Ovary (tissue), 9 donors: ENCODE measurements around the gene UBR4. TPM values are rescaled to one million over a fixed set of nuclear protein-coding genes. Genes with fewer than 3 reads are reported as not detected.

Experiments used
- DNase-seq, 5 donors: peaks; one replicate each; pipeline ENCODE4 v3.0.0-alpha.2; 2019 to 2020
- H3K27ac ChIP-seq, 2 donors: fragments of 200-600 bp; one replicate each; pipeline versions ENCODE4 v1.5.1 to v1.8.0; 2019 to 2022
- H3K27me3 ChIP-seq: fragments of 200-600 bp; one replicate; pipeline ENCODE4 v1.8.0; 2022
- H3K36me3 ChIP-seq: fragments of 200-600 bp; sonication (generic); one replicate; pipeline ENCODE4 v1.5.1; 2019
- H3K4me1 ChIP-seq: one replicate; pipeline ENCODE4 v1.8.1; 2013; ENCODE audit warnings: mild to moderate bottlenecking, moderate library complexity; ENCODE audit not compliant: insufficient read depth
- H3K4me3 ChIP-seq: fragments of 200-600 bp; sonication (generic); one replicate; pipeline ENCODE4 v1.5.1; 2017
- H3K9me3 ChIP-seq, 2 donors: fragments of 200-600 bp in 1 of 2; sonication (generic) in 1 of 2; one replicate each; pipeline versions ENCODE4 v1.5.1 to v1.8.1; 2013 to 2019; ENCODE audit warnings: mild to moderate bottlenecking in 1 of 2, moderate library complexity in 1 of 2
- EP300 ChIP-seq: sonication (generic); formaldehyde crosslinking; IDR thresholded peaks from one replicate; pipeline ENCODE4 v1.6.1; 2017; ENCODE audit warnings: antibody characterized with exemption
- POLR2A ChIP-seq: fragments of 450-650 bp; IDR thresholded peaks from one replicate; pipeline ENCODE4 v1.6.1; 2017; ENCODE audit warnings: antibody characterized with exemption, mild to moderate bottlenecking, moderate library complexity
- WGBS, 3 donors: extraction: QIAGEN DNeasy Blood & Tissue Kit in 1 of 3; methylation state at CpG; one replicate each; pipeline versions ENCODE4 v1.1.5 to v1.1.7; 2013 to 2017; 5-methylcytosine and 5-hydroxymethylcytosine counted together
- intact Hi-C, 4 donors: fragments of 100-400 bp; cut with DNase I; formaldehyde crosslinking; loops; one replicate each; pipeline versions ENCODE4 v1.11.0 to v1.15.1; 2022 to 2023
- polyA plus RNA-seq, 2 donors: library from polyadenylated mRNA; stranded (reverse); fragments of 200-250 nt in 1 of 2; fragments of 350-450 nt in 1 of 2; fragmentation: Illumina TruSeq in 1 of 2; extraction: RNeasy Lipid Tissue Mini Kit (QIAGEN cat#74804) in 1 of 2; gene quantifications; one replicate each; pipeline ENCODE4 v1.2.3, GENCODE V29; 2013 to 2014
- total RNA-seq, 7 donors: library from RNA; depleted of rRNA in 2 of 7; stranded (reverse); fragments of >200 nt in 2 of 7; fragmentation: NEBNext Ultra II Directional in 3 of 7; extraction: Animal tissue kit (Norgen Biotek cat#: 25700) in 3 of 7; gene quantifications; one replicate each; pipeline versions ENCODE4 v1.1.0 to v1.2.4, GENCODE V29; 2016 to 2023
- TF ChIP-seq, protein P1 (sequence below), 3 donors: fragments of 450-650 bp in 2 of 3; fragments of 200-600 bp in 1 of 3; IDR thresholded peaks; one replicate each; pipeline versions ENCODE4 v1.5.1 to v1.8.0; 2016 to 2022; ENCODE audit warnings: antibody characterized with exemption in 3 of 3, mild to moderate bottlenecking in 1 of 3
- donor health status: DM: no; HTN: no; CAD: no; lungs with moderate emphysema.
- donor health status: DM: no; HTN: no; CAD: no.
- donor health status: Bipolar disorder and iron deficiency.
- donor health status: DM: yes; HTN: yes; CAD: no.
- donor health status: DM: no; HTN: no; CAD: no.
- donor health status: DM: yes; HTN: yes; CAD: no.

UBR4 gene
- total and polyA plus RNA-seq, 9 donors: 78.7 to 139 (median 118) TPM

DNA sequence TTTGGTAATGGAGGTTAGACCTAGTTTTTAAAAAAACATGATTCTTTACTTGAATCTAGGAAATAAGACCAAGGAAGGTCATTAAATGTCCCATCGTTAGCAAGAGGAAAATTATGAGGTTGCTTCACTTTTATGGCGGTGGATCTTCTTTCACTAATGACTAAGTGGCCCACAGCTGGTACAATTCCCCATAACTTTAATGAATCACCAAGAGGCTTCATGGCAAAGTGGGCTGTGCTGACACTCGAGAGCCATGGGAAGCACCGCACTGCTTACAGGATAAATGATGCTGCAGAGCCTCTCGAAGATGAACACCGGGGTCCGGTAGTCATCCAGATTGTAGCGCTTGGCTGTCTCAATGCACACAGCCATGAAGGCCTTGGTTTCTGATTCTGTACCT lies 108.8 kb downstream of the UBR4 start:
- TF ChIP-seq EP300 (no peak), POLR2A (no peak)
- TF ChIP-seq, protein P1, sequence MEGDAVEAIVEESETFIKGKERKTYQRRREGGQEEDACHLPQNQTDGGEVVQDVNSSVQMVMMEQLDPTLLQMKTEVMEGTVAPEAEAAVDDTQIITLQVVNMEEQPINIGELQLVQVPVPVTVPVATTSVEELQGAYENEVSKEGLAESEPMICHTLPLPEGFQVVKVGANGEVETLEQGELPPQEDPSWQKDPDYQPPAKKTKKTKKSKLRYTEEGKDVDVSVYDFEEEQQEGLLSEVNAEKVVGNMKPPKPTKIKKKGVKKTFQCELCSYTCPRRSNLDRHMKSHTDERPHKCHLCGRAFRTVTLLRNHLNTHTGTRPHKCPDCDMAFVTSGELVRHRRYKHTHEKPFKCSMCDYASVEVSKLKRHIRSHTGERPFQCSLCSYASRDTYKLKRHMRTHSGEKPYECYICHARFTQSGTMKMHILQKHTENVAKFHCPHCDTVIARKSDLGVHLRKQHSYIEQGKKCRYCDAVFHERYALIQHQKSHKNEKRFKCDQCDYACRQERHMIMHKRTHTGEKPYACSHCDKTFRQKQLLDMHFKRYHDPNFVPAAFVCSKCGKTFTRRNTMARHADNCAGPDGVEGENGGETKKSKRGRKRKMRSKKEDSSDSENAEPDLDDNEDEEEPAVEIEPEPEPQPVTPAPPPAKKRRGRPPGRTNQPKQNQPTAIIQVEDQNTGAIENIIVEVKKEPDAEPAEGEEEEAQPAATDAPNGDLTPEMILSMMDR (IDR thresholded peaks at IDR 0.05): no peak
- intact Hi-C loops: no loop called here
- no peak for DNase-seq

DNA sequence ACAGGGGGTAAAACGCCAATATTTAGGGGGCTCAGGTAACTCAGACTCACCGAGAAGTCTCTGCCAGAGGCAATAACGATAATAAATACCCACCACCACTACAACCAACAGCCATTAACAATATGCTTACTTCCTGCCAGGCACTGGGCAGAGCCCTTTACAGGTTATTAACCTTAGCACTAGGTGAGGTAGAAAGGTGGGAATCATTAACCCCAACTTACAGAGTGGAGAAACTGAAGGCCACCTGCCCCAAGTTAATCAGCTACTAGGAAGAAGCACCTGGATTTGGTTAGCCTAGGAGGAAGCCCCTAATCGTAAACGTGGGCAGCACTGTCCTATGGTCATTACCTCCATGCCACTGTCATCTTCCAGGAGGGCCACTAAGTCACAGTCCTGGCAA lies 110.0 kb downstream of the UBR4 start:
- H3K36me3 ChIP-seq: no peaks in the 10 kb centered on the region
- H3K27ac ChIP-seq: no peak overlapping the region
- intact Hi-C loops: no loop called here
- DNase-seq: no peak
- H3K27me3 ChIP-seq: no peaks in the 10 kb centered on the region
- no peaks in the 10 kb centered on the region for H3K9me3 ChIP-seq
- no peak for TF ChIP-seq POLR2A
- no peak for TF ChIP-seq EP300
- TF ChIP-seq, protein P1 (IDR thresholded peaks at IDR 0.05): no peak
- H3K4me1 ChIP-seq: no peaks in the 10 kb centered on the region
- H3K4me3 ChIP-seq: no peak overlapping the region
- WGBS, 3 donors: 93 to 95% (median 94%) methylated on average over 5 of the region's 5 CpGs

More for the DNA sequence above, 108.8 kb downstream of the UBR4 start:
- no peak overlapping the region for H3K27ac ChIP-seq
- no peaks in the 10 kb centered on the region for H3K9me3 ChIP-seq
- H3K27me3 ChIP-seq: no peaks in the 10 kb centered on the region
- H3K4me1 ChIP-seq: no peaks in the 10 kb centered on the region
- WGBS, 3 donors: 85 to 89% (median 89%) methylated on average over 8 of the region's 8 CpGs
- H3K4me3 ChIP-seq: no peak overlapping the region
- H3K36me3 ChIP-seq: no peaks in the 10 kb centered on the region

DNA sequence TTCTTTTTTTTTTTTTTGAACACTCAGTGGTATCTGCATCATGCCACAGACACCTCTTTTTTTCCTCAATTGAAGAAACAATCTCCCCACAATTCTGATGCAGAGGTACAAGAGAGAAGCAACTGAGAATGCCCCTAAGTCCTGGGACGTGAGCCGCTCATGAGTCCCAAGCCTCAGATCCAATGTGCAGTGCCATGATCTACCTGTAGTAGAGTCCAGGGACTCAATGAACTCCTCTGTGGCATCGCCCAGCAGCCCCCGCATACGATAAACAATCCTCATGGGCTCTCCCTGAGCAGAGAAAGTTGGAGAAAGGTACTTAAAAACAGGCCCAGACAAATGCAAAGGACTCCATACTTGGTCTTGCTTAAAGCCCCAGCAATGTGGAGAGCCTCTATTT lies 113.1 kb downstream of the UBR4 start:
- Histone ChIP-seq H3K4me1 (no peaks in the 10 kb centered on the region), H3K9me3 (no peaks in the 10 kb centered on the region), H3K4me3 (no peak overlapping the region), H3K27ac (no peak overlapping the region), H3K27me3 (no peaks in the 10 kb centered on the region), H3K36me3 (no peaks in the 10 kb centered on the region)
- TF ChIP-seq POLR2A (no peak), EP300 (no peak)
- TF ChIP-seq, protein P1 (IDR thresholded peaks at IDR 0.05): no peak
- intact Hi-C loops: loop anchor here in 1 of 4 donors (5.0 kb wide), 1 partner anchor 190 kb away; no protein-coding TSS in a partner anchor
- 89 to 94% (median 92%) methylated on average over 5 of the region's 5 CpGs for WGBS, 3 donors
- DNase-seq: no peak

DNA sequence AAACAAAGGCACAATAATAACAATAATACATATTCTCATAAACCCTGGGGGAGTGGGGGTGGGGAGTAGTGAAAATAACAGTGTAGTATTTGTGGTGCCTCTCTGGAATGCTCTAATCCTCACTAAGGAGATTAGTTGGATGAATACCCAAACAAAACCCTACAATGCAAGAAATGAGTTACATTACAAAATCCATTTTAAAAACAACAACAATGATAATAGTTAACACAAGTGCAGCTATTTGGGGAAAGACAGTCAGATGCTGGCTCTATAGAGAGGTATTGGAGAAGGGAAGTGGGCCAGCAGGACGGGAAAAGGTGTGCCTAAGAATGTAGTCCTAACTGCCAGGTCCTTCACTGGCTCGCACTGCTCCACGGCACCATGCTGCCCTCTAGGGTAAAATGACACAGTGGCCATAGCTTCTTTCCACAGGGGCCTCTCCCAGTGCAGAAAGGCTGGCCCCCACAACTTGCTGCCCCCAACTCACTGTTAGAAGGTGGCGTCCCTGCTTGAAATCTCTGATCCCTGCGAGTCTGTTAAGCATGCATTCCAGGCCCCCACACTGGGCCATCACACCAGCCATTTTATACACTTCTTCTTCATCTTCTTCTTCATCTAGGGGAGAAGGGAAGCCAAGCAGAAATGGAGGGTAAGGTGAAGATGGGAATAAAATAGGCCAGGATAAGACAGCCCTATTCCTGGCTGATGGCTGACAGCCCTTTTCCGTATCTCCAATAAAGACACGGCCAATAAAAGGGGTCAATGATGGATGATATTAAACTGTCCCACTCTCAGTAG lies 113.8 kb downstream of the UBR4 start:
- Histone ChIP-seq H3K4me1 (no peaks in the 10 kb centered on the region), H3K4me3 (no peak overlapping the region), H3K27me3 (no peaks in the 10 kb centered on the region), H3K36me3 (no peaks in the 10 kb centered on the region), H3K9me3 (no peaks in the 10 kb centered on the region), H3K27ac (no peak overlapping the region)
- intact Hi-C loops: loop anchor here in 1 of 4 donors (5.0 kb wide), 1 partner anchor 189 kb away; no protein-coding TSS in a partner anchor
- DNase-seq: no peak
- WGBS, 3 donors: 54 to 58% (median 57%) methylated on average over 7 of the region's 7 CpGs
- TF ChIP-seq, protein P1 (IDR thresholded peaks at IDR 0.05): no peak
- no peak for TF ChIP-seq EP300
- TF ChIP-seq POLR2A: no peak
